C4-2B (cell line): ENCODE measurements around the gene CCDC172.

Source experiments
- ZFX ChIP-seq: fragments of 450-650 bp; IDR thresholded peaks from 2 replicates; pipeline ENCODE4 v1.6.1; 2017
- TF ChIP-seq, protein P1 (sequence below): fragments of 450-650 bp; conservative IDR thresholded peaks from 2 replicates; pipeline ENCODE4 v1.5.1; 2017; ENCODE audit warnings: mild to moderate bottlenecking

DNA sequence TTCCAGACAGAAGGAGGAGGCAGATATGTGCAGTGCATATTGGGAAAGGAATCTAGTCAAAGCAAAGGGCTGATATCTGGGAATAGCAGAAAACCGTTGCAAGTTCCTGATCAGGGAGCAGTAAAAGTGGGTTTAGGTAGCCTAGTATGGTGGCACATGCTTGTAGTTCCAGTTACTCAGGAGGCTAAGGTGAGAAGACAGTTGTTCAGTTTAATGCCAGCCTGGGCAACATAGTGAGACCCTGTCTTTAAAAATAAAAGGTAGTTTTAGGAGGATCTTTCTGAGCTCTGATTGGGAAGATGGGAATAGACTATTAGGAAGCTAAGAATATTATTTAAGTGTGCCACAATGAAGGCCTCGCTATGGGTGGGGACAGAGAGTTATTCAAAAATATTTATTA, 1.7 kb downstream of the CCDC172 start:
- TF ChIP-seq, protein P1, sequence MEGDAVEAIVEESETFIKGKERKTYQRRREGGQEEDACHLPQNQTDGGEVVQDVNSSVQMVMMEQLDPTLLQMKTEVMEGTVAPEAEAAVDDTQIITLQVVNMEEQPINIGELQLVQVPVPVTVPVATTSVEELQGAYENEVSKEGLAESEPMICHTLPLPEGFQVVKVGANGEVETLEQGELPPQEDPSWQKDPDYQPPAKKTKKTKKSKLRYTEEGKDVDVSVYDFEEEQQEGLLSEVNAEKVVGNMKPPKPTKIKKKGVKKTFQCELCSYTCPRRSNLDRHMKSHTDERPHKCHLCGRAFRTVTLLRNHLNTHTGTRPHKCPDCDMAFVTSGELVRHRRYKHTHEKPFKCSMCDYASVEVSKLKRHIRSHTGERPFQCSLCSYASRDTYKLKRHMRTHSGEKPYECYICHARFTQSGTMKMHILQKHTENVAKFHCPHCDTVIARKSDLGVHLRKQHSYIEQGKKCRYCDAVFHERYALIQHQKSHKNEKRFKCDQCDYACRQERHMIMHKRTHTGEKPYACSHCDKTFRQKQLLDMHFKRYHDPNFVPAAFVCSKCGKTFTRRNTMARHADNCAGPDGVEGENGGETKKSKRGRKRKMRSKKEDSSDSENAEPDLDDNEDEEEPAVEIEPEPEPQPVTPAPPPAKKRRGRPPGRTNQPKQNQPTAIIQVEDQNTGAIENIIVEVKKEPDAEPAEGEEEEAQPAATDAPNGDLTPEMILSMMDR = no peak
- no peak for TF ChIP-seq ZFX
